H1 (cell line): ENCODE measurements around the gene BCAS3. TPM values are rescaled to one million over a fixed set of nuclear protein-coding genes. Genes with fewer than 3 reads are reported as not detected.

Experiments used
- CTCF ChIA-PET: fragments of 300-600 bp; sonication (Branson Sonifier 250); formaldehyde crosslinking; loops from one replicate; lab custom pipeline; 2021; ENCODE audit not compliant: partially characterized antibody; lab: Charles Lee
- POLR2A ChIA-PET: fragments of 300-600 bp; sonication (Branson Sonifier 250); formaldehyde crosslinking; loops from one replicate; lab custom pipeline; 2021; ENCODE audit warnings: inconsistent platforms; ENCODE audit not compliant: partially characterized antibody; lab: Charles Lee
- DNase-seq, 2 experiments: peaks; one replicate each; pipeline versions ENCODE4 v3.0.0 to v3.0.0-alpha.2; 2010 to 2022; ENCODE audit warnings: low spot score in 2 of 2, low read depth in 1 of 2, mixed read lengths in 1 of 2
- FAIRE-seq: peaks from 2 replicates; lab custom pipeline; 2011; peaks lifted over from hg19 to GRCh38; lab: Jason Lieb, UNC
- H2AFZ ChIP-seq: 2 replicates; pipeline ENCODE4 v1.8.1; 2012; ENCODE audit warnings: low read length, inconsistent platforms
- H2AK5ac ChIP-seq: 2 replicates; pipeline ENCODE4 v1.6.1; 2013; ENCODE audit warnings: low read depth, low read length
- H2BK120ac ChIP-seq: replicated peaks from 2 replicates; pipeline ENCODE3; 2013; ENCODE audit warnings: low read depth, low read length, inconsistent platforms
- H2BK12ac ChIP-seq: 2 replicates; pipeline ENCODE4 v1.6.1; 2013; ENCODE audit warnings: low read depth, low read length
- H2BK15ac ChIP-seq: 2 replicates; pipeline ENCODE4 v1.6.1; 2013; ENCODE audit warnings: low read length
- H2BK20ac ChIP-seq: 2 replicates; pipeline ENCODE4 v1.6.1; 2013; ENCODE audit warnings: low read length
- H2BK5ac ChIP-seq: 2 replicates; pipeline ENCODE4 v1.6.1; 2013; ENCODE audit warnings: low read depth, low read length
- H3K14ac ChIP-seq: 2 replicates; pipeline ENCODE4 v1.6.1; 2013; ENCODE audit warnings: inconsistent platforms; ENCODE audit not compliant: insufficient read length
- H3K18ac ChIP-seq: 2 replicates; pipeline ENCODE4 v1.6.1; 2013; ENCODE audit warnings: low read length; ENCODE audit errors: extremely low read depth
- H3K23ac ChIP-seq: 2 replicates; pipeline ENCODE4 v1.6.1; 2013; ENCODE audit warnings: inconsistent platforms; ENCODE audit not compliant: insufficient read length
- H3K23me2 ChIP-seq: 2 replicates; pipeline ENCODE4 v1.6.1; 2013; ENCODE audit warnings: low read depth, low read length
- H3K27ac ChIP-seq: 2 replicates; pipeline ENCODE4 v1.6.1; 2011; ENCODE audit warnings: low read depth, low read length, inconsistent platforms
- H3K27me3 ChIP-seq, 4 experiments: replicated peaks in 1 of 4; 1 replicate in 1 of 4; 2 replicates in 3 of 4; pipeline versions ENCODE4 v1.6.1 to v1.8.1; 2011 to 2013; ENCODE audit warnings: low read length in 3 of 4, mild to moderate bottlenecking in 3 of 4, inconsistent platforms in 2 of 4, mixed read lengths in 2 of 4, moderate library complexity in 1 of 4; ENCODE audit not compliant: control insufficient read depth in 3 of 4, insufficient read depth in 3 of 4; ENCODE audit errors: extremely low read depth in 1 of 4
- H3K36me3 ChIP-seq, 4 experiments: 2 replicates each; pipeline versions ENCODE4 v1.6.1 to v1.8.1; 2011 to 2013; ENCODE audit warnings: mild to moderate bottlenecking in 4 of 4, low read length in 3 of 4, moderate library complexity in 2 of 4, control low read depth in 1 of 4, inconsistent platforms in 1 of 4; ENCODE audit not compliant: insufficient read depth in 4 of 4, control insufficient read depth in 2 of 4
- H3K4ac ChIP-seq: replicated peaks from 2 replicates; pipeline ENCODE3; 2013; ENCODE audit warnings: low read length, low read depth, mixed read lengths, inconsistent platforms; ENCODE audit not compliant: insufficient read length
- H3K4me1 ChIP-seq, 4 experiments: replicated peaks in 1 of 4; 1 replicate in 1 of 4; 2 replicates in 3 of 4; pipeline versions ENCODE4 v1.6.1 to v1.8.1; 2011 to 2013; ENCODE audit warnings: low read length in 3 of 4, inconsistent platforms in 2 of 4, mixed read lengths in 1 of 4; ENCODE audit not compliant: insufficient read depth in 4 of 4, control insufficient read depth in 3 of 4
- H3K4me2 ChIP-seq, 2 experiments: 2 replicates each; pipeline versions ENCODE4 v1.6.1 to v1.8.1; 2011 to 2013; ENCODE audit warnings: low read depth in 2 of 2, low read length in 2 of 2, control low read depth in 1 of 2, inconsistent platforms in 1 of 2, mild to moderate bottlenecking in 1 of 2; ENCODE audit not compliant: insufficient read depth in 1 of 2
- H3K4me3 ChIP-seq, 4 experiments: fragments of 200-600, 300-600 bp in 1 of 4; sonication (generic), shearing (Covaris generic), sonication (Bioruptor Twin) in 1 of 4; 2 replicates each; pipeline versions ENCODE4 v1.5.1 to v1.8.1; 2011 to 2016; ENCODE audit warnings: low read length in 4 of 4, low read depth in 3 of 4, control low read depth in 2 of 4, inconsistent platforms in 2 of 4, mild to moderate bottlenecking in 2 of 4, mixed read lengths in 1 of 4, moderate library complexity in 1 of 4; ENCODE audit not compliant: insufficient read depth in 2 of 4; ENCODE audit errors: extremely low read depth in 1 of 4
- H3K56ac ChIP-seq: replicated peaks from 2 replicates; pipeline ENCODE3; 2013; ENCODE audit warnings: low read depth, mild to moderate bottlenecking, mixed read lengths, low read length, inconsistent platforms; ENCODE audit not compliant: insufficient read length
- H3K79me1 ChIP-seq: 2 replicates; pipeline ENCODE4 v1.6.1; 2013; ENCODE audit warnings: low read depth, low read length, control low read depth
- H3K79me2 ChIP-seq, 2 experiments: 2 replicates each; pipeline versions ENCODE4 v1.6.1 to v1.8.1; 2012 to 2013; ENCODE audit warnings: low read length in 2 of 2, mild to moderate bottlenecking in 2 of 2, inconsistent platforms in 1 of 2; ENCODE audit not compliant: insufficient read depth in 2 of 2, control insufficient read depth in 1 of 2
- H3K9ac ChIP-seq, 4 experiments: replicated peaks in 1 of 4; 1 replicate in 1 of 4; 2 replicates in 3 of 4; pipeline versions ENCODE4 v1.6.1 to v1.8.1; 2011 to 2013; ENCODE audit warnings: low read depth in 3 of 4, low read length in 3 of 4, control low read depth in 2 of 4, mild to moderate bottlenecking in 2 of 4, moderate library complexity in 2 of 4, inconsistent platforms in 1 of 4; ENCODE audit errors: extremely low read depth in 1 of 4
- H3K9me3 ChIP-seq, 2 experiments: 2 replicates each; pipeline versions ENCODE4 v1.6.1 to v1.8.1; 2012 to 2013; ENCODE audit warnings: mild to moderate bottlenecking in 2 of 2, moderate library complexity in 2 of 2, control low read depth in 1 of 2, inconsistent platforms in 1 of 2, low read depth in 1 of 2, low read length in 1 of 2, mixed read lengths in 1 of 2; ENCODE audit not compliant: insufficient read depth in 2 of 2
- H4K20me1 ChIP-seq, 2 experiments: replicated peaks in 1 of 2; 2 replicates each; pipeline versions ENCODE3 to v1.8.1; 2011 to 2013; ENCODE audit warnings: inconsistent platforms in 2 of 2, low read length in 2 of 2, mild to moderate bottlenecking in 1 of 2; ENCODE audit not compliant: insufficient read depth in 2 of 2, control insufficient read depth in 1 of 2
- H4K5ac ChIP-seq: 2 replicates; pipeline ENCODE4 v1.6.1; 2013; ENCODE audit warnings: low read length, low read depth, mixed read lengths, inconsistent platforms; ENCODE audit not compliant: insufficient read length
- H4K8ac ChIP-seq: 2 replicates; pipeline ENCODE4 v1.8.0; 2013; ENCODE audit warnings: mild to moderate bottlenecking, moderate library complexity, low read length, inconsistent platforms; ENCODE audit not compliant: insufficient read depth; ENCODE audit errors: extremely low read depth
- H4K91ac ChIP-seq: replicated peaks from 2 replicates; pipeline ENCODE3; 2013; ENCODE audit warnings: low read length, mixed read lengths, inconsistent platforms; ENCODE audit not compliant: insufficient read length
- CBX5 ChIP-seq: fragments of 300-800, 300-1000 bp; sonication (generic); IDR thresholded peaks from 2 replicates; pipeline ENCODE4 v1.7.1; 2016; ENCODE audit warnings: antibody characterized with exemption, low read length, low read depth
- CHD1 ChIP-seq: IDR thresholded peaks from 2 replicates; pipeline ENCODE4 v1.6.1; 2012; ENCODE audit warnings: low read depth, low read length, improper control_type of control experiment
- CTBP2 ChIP-seq: IDR thresholded peaks from 2 replicates; pipeline ENCODE4 v1.7.0; 2011; ENCODE audit warnings: borderline replicate concordance, mild to moderate bottlenecking, moderate library complexity, mixed read lengths, low read length; ENCODE audit not compliant: insufficient read depth, insufficient read length
- HDAC2 ChIP-seq, 2 experiments: fragments of 300-600 bp in 1 of 2; sonication (generic) in 1 of 2; IDR thresholded peaks; 2 replicates each; pipeline ENCODE4 v1.6.1; 2011 to 2012; ENCODE audit warnings: low read depth in 2 of 2, low read length in 2 of 2, mild to moderate bottlenecking in 2 of 2, moderate library complexity in 2 of 2, borderline replicate concordance in 1 of 2, inconsistent platforms in 1 of 2
- JUN ChIP-seq: IDR thresholded peaks from 2 replicates; pipeline ENCODE4 v1.6.1; 2011; ENCODE audit warnings: low read depth, mild to moderate bottlenecking, improper control_type of control experiment, low read length
- KDM4A ChIP-seq: IDR thresholded peaks from one replicate; pipeline ENCODE4 v1.7.1; 2012; ENCODE audit warnings: low read depth, mild to moderate bottlenecking, moderate library complexity, low read length, inconsistent platforms; ENCODE audit not compliant: severe bottlenecking
- PHF8 ChIP-seq: fragments of 200-600 bp; sonication (generic); conservative IDR thresholded peaks from 2 replicates; pipeline ENCODE4 v1.7.1; 2012; ENCODE audit warnings: low read depth, mild to moderate bottlenecking, inconsistent platforms, low read length, moderate library complexity
- POLR2A ChIP-seq, 2 experiments: IDR thresholded peaks; 1 replicate in 1 of 2; 2 replicates in 1 of 2; pipeline ENCODE4 v1.6.1; 2011; ENCODE audit warnings: low read depth in 2 of 2, low read length in 2 of 2, mild to moderate bottlenecking in 2 of 2; ENCODE audit errors: control extremely low read depth in 1 of 2
- SIN3A ChIP-seq, 2 experiments: IDR thresholded peaks in 1 of 2; conservative IDR thresholded peaks in 1 of 2; 2 replicates each; pipeline ENCODE4 v1.6.1; 2011 to 2012; ENCODE audit warnings: low read length in 2 of 2, improper control_type of control experiment in 1 of 2, low read depth in 1 of 2, mild to moderate bottlenecking in 1 of 2
- SIX5 ChIP-seq: IDR thresholded peaks from 2 replicates; pipeline ENCODE4 v1.6.1; 2011; ENCODE audit warnings: mild to moderate bottlenecking, low read depth, low read length
- SP2 ChIP-seq: IDR thresholded peaks from 2 replicates; pipeline ENCODE4 v1.6.1; 2012; ENCODE audit warnings: mild to moderate bottlenecking, low read length, inconsistent platforms
- polyA plus RNA-seq, 7 experiments: library from polyadenylated mRNA; depleted of rRNA in 3 of 7; stranded (reverse) in 5 of 7; unstranded in 2 of 7; fragments of >200 nt in 5 of 7; fragments of 200-250 nt in 2 of 7; gene quantifications; 1 replicate in 5 of 7; 2 replicates in 1 of 7; 4 replicates in 1 of 7; pipeline versions ENCODE4 v1.2.1 to v1.2.3, GENCODE V29; 2011 to 2013; ENCODE audit warnings: missing spikeins in 2 of 7, mixed read lengths in 2 of 7
- total RNA-seq: library from RNA; stranded (reverse); fragmentation: NEBNext Ultra II Directional; extraction: Animal tissue kit (Norgen Biotek cat#: 25700); gene quantifications from 2 replicates; pipeline ENCODE4 v1.2.1, GENCODE V29; 2021

The BCAS3 gene
- total and polyA plus RNA-seq, 2 of the 8 experiments (the other 6 are each of a cell fraction or from before 2014, with no cell fraction given) = 9.9 to 13.3 TPM

DNA sequence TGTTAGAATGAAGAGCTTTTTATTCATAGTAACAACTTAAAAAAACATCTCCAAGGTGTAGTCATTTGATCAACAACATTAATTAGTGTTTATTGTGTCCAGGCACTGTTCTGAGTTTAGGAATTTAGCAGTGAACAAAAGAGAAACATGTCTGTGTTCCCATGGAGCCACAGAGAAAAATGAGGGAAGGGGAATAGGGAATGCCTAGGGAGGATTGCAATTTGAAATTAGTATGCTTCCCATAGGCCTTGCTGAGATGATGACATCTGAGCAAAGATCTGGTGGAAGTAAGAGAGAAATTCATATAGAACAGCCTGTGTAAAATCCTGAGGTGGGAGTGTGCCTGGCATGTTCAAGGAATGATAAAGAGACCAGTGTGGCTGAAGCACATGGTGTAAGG, 318.0 kb downstream of the BCAS3 start:
- Histone ChIP-seq H2BK5ac (no peak overlapping the region), H3K4me3 (no peak overlapping the region), H4K20me1 (no peaks in the 10 kb centered on the region), H3K36me3 (no peaks in the 10 kb centered on the region), H2BK120ac (no peak overlapping the region), H3K18ac (no peak overlapping the region), H2BK12ac (no peak overlapping the region), H2BK15ac (no peak overlapping the region), H2AFZ (no peak overlapping the region), H3K9ac (no peak overlapping the region), H3K9me3 (no peaks in the 10 kb centered on the region), H3K56ac (no peak overlapping the region), H3K4me2 (no peak overlapping the region), H3K79me2 (no peaks in the 10 kb centered on the region), H2BK20ac (no peak overlapping the region), H3K79me1 (no peaks in the 10 kb centered on the region), H4K8ac (no peak overlapping the region), H3K23ac (no peak overlapping the region), H3K27me3 (no peaks in the 10 kb centered on the region), H4K5ac (no peak overlapping the region), H3K4ac (no peak overlapping the region)
- DNase-seq = no peak
- CTCF ChIA-PET = interaction anchor here (1.0 kb wide), 1 partner anchor 24 kb away, joined by 3 read pairs; no protein-coding TSS in a partner anchor
- POLR2A ChIA-PET = no interaction called here
- no peak for TF ChIP-seq JUN
- TF ChIP-seq PHF8 = no peak
- TF ChIP-seq KDM4A = no peak
- TF ChIP-seq CTBP2 = no peak
- no peak for TF ChIP-seq SIN3A (conservative IDR thresholded peaks at IDR 0.05 in 1 of 2, IDR thresholded peaks at IDR 0.05 in 1 of 2; ENCODE audit: low read depth in 1 of 2, low read length in 2 of 2)
- no peak for TF ChIP-seq HDAC2 (IDR thresholded peaks at IDR 0.05; ENCODE audit: borderline replicate concordance in 1 of 2, low read depth in 2 of 2, low read length in 2 of 2)
- no peak for TF ChIP-seq POLR2A (IDR thresholded peaks at IDR 0.05; ENCODE audit: control extremely low read depth in 1 of 2, low read depth in 2 of 2, low read length in 2 of 2)
- no peak for TF ChIP-seq SIX5
- no peak for TF ChIP-seq CHD1
- TF ChIP-seq CBX5 = no peak
- TF ChIP-seq SP2 = no peak
- TF ChIP-seq, all 59 proteins: peak for 0
- H3K4me1 ChIP-seq = no peaks in the 10 kb centered on the region
- H2AK5ac ChIP-seq = no peak overlapping the region
- H3K23me2 ChIP-seq = no peaks in the 10 kb centered on the region
- no peak overlapping the region for H3K14ac ChIP-seq
- no peak for FAIRE-seq
- no peak overlapping the region for H3K27ac ChIP-seq
- H4K91ac ChIP-seq = no peak overlapping the region
